ENCODE data around the gene MAPK14.

DNA sequence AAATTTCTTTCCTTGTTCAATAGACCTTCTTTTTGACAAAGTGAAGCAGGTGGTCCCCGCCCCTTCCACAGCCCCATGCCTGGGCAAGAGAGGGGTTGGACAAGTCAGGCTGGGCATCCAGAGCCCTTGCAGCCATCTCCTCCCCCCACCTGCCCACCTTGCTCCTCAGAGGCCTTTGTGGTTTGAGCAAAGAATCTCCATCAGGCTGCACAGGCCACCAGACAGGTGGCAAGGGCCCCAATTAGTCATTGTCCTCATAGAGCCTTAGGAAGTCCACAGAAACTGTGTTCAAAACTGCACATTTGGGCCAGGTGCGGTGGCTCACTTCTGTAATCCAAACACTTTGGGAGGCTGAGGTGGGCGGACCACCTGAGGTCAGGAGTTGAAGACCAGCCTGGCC lies 101.2 kb downstream of the MAPK14 start:
- TF ChIP-seq EP300 (IDR thresholded peaks at IDR 0.05) = no peak
- TF ChIP-seq, protein P1, sequence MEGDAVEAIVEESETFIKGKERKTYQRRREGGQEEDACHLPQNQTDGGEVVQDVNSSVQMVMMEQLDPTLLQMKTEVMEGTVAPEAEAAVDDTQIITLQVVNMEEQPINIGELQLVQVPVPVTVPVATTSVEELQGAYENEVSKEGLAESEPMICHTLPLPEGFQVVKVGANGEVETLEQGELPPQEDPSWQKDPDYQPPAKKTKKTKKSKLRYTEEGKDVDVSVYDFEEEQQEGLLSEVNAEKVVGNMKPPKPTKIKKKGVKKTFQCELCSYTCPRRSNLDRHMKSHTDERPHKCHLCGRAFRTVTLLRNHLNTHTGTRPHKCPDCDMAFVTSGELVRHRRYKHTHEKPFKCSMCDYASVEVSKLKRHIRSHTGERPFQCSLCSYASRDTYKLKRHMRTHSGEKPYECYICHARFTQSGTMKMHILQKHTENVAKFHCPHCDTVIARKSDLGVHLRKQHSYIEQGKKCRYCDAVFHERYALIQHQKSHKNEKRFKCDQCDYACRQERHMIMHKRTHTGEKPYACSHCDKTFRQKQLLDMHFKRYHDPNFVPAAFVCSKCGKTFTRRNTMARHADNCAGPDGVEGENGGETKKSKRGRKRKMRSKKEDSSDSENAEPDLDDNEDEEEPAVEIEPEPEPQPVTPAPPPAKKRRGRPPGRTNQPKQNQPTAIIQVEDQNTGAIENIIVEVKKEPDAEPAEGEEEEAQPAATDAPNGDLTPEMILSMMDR (IDR thresholded peaks at IDR 0.05) = no peak
